GM12878 (cell line): Measurements from ENCODE around the gene C1QL2. TPM values are rescaled to one million over a fixed set of nuclear protein-coding genes. Genes with fewer than 3 reads are reported as not detected.

Source experiments
- ATAC-seq: fragments of 200-7000 bp; cut with Tn5 transposase; 3 replicates; pipeline ENCODE4 v1.9.1; 2020; ENCODE audit warnings: mild to moderate bottlenecking, moderate library complexity
- BruUV-seq: library from RNA; stranded (reverse); fragments of 400-500 nt; replicated peaks from 2 replicates; lab custom pipeline; 2021; lab: Mats Ljungman, UMichigan
- CTCF ChIA-PET: fragments of 300-600 bp; sonication (Branson Sonifier 250); formaldehyde crosslinking; extraction: SDS; loops from one replicate; lab custom pipeline; 2021; ENCODE audit warnings: inconsistent platforms; lab: Yijun Ruan, JAX
- POLR2A ChIA-PET: fragments of 350-600 bp; formaldehyde crosslinking; extraction: SDS; loops from one replicate; lab custom pipeline; 2021; ENCODE audit warnings: inconsistent platforms; lab: Charles Lee
- RAD21 ChIA-PET: fragments of 300-600 bp; sonication (Branson Sonifier 250); formaldehyde crosslinking; loops from one replicate; lab custom pipeline; 2023; ENCODE audit warnings: antibody characterized with exemption; ENCODE audit not compliant: unreplicated experiment; lab: Charles Lee
- SMC1A ChIA-PET: fragments of 300-600 bp; sonication (Branson Sonifier 250); formaldehyde crosslinking; loops from one replicate; lab custom pipeline; 2023; ENCODE audit not compliant: unreplicated experiment, uncharacterized antibody; lab: Charles Lee
- DNase-seq: peaks from one replicate; pipeline ENCODE4 v3.0.0-alpha.2; 2011; ENCODE audit warnings: low read depth, low spot score
- FAIRE-seq: peaks from 3 replicates; lab custom pipeline; 2011; peaks lifted over from hg19 to GRCh38; lab: Jason Lieb, UNC
- H2AFZ ChIP-seq: 2 replicates; pipeline ENCODE4 v1.6.0; 2011; ENCODE audit warnings: low read depth, low read length, control low read depth; ENCODE audit not compliant: control insufficient read depth
- H3K27ac ChIP-seq: 2 replicates; pipeline ENCODE4 v1.5.1; 2011; ENCODE audit warnings: control low read depth; ENCODE audit not compliant: control insufficient read depth, insufficient read depth
- H3K27me3 ChIP-seq, 2 experiments: replicated peaks in 1 of 2; 2 replicates each; pipeline versions ENCODE4 v1.6.0 to v1.6.1; 2011; ENCODE audit warnings: low read length in 1 of 2; ENCODE audit not compliant: control insufficient read depth in 2 of 2, insufficient read depth in 2 of 2
- H3K36me3 ChIP-seq, 2 experiments: 2 replicates each; pipeline ENCODE4 v1.5.1; 2011; ENCODE audit warnings: low read length in 1 of 2; ENCODE audit not compliant: control insufficient read depth in 2 of 2, insufficient read depth in 2 of 2
- H3K4me1 ChIP-seq: 2 replicates; pipeline ENCODE4 v1.6.1; 2011; ENCODE audit warnings: mild to moderate bottlenecking, low read length, moderate library complexity, mixed read lengths; ENCODE audit not compliant: control insufficient read depth, insufficient read depth
- H3K4me2 ChIP-seq: 2 replicates; pipeline ENCODE4 v1.6.0; 2011; ENCODE audit warnings: control low read depth; ENCODE audit not compliant: control insufficient read depth, insufficient read depth
- H3K4me3 ChIP-seq: fragments of 200-600 bp; sonication (generic); 2 replicates; pipeline ENCODE4 v1.5.1; 2016
- H3K79me2 ChIP-seq: 2 replicates; pipeline ENCODE4 v1.6.0; 2011; ENCODE audit warnings: low read length; ENCODE audit not compliant: control insufficient read depth, insufficient read depth
- H3K9ac ChIP-seq: 2 replicates; pipeline ENCODE4 v1.8.0; 2011; ENCODE audit warnings: low read length, control low read depth, mixed read lengths; ENCODE audit not compliant: control insufficient read depth, insufficient read depth
- H3K9me3 ChIP-seq: replicated peaks from 3 replicates; pipeline ENCODE4 v1.5.1; 2011; ENCODE audit warnings: mild to moderate bottlenecking, low read length; ENCODE audit not compliant: control insufficient read depth, insufficient read depth
- H4K20me1 ChIP-seq: 2 replicates; pipeline ENCODE4 v1.6.0; 2011; ENCODE audit not compliant: control insufficient read depth, insufficient read depth
- ATF2 ChIP-seq: IDR thresholded peaks from 2 replicates; pipeline ENCODE4 v1.6.1; 2012; ENCODE audit warnings: low read length, inconsistent platforms
- BACH1 ChIP-seq: fragments of 450-650 bp; IDR thresholded peaks from 2 replicates; pipeline ENCODE4 v1.6.1; 2017; ENCODE audit warnings: mild to moderate bottlenecking, borderline replicate concordance
- BMI1 ChIP-seq: fragments of 450-650 bp; IDR thresholded peaks from 2 replicates; pipeline ENCODE4 v1.6.1; 2016; ENCODE audit warnings: mild to moderate bottlenecking, moderate library complexity, borderline replicate concordance
- CBX3 ChIP-seq: fragments of 200-600 bp; sonication (generic); IDR thresholded peaks from 2 replicates; pipeline ENCODE4 v1.6.1; 2016; ENCODE audit warnings: low read depth, borderline replicate concordance
- CEBPB ChIP-seq, 2 experiments: fragments of 150-350 bp in 1 of 2; IDR thresholded peaks; 2 replicates each; pipeline ENCODE4 v1.6.1; 2012 to 2014; ENCODE audit warnings: low read depth in 2 of 2, low read length in 2 of 2, borderline replicate concordance in 1 of 2, inconsistent platforms in 1 of 2
- E2F4 ChIP-seq: IDR thresholded peaks from 2 replicates; pipeline ENCODE4 v1.6.1; 2012; ENCODE audit warnings: low read depth, low read length, improper control_type of control experiment
- ELK1 ChIP-seq: IDR thresholded peaks from 2 replicates; pipeline ENCODE4 v1.6.1; 2012; ENCODE audit warnings: low read depth, low read length, improper control_type of control experiment
- FOS ChIP-seq: IDR thresholded peaks from 3 replicates; pipeline ENCODE4 v1.6.1; 2011; ENCODE audit warnings: borderline replicate concordance; ENCODE audit not compliant: insufficient read length; ENCODE audit errors: extremely low read depth
- MTA3 ChIP-seq: IDR thresholded peaks from 2 replicates; pipeline ENCODE4 v1.6.1; 2012; ENCODE audit warnings: low read length, inconsistent platforms, borderline replicate concordance
- MYB ChIP-seq: fragments of 150-350 bp; IDR thresholded peaks from 2 replicates; pipeline ENCODE4 v1.6.1; 2014; ENCODE audit warnings: mild to moderate bottlenecking, low read depth, low read length, borderline replicate concordance
- NR2C2 ChIP-seq: IDR thresholded peaks from 2 replicates; pipeline ENCODE4 v1.6.1; 2011; ENCODE audit warnings: borderline replicate concordance, low read depth; ENCODE audit not compliant: control insufficient read depth, insufficient read length
- PBX3 ChIP-seq: IDR thresholded peaks from 2 replicates; pipeline ENCODE4 v1.6.1; 2011; ENCODE audit warnings: mild to moderate bottlenecking, low read depth, low read length, moderate library complexity; ENCODE audit not compliant: insufficient replicate concordance
- POLR2AphosphoS5 ChIP-seq: IDR thresholded peaks from 2 replicates; pipeline ENCODE4 v1.6.1; 2011; ENCODE audit warnings: mild to moderate bottlenecking, low read length, inconsistent platforms
- SMC3 ChIP-seq: IDR thresholded peaks from 2 replicates; pipeline ENCODE4 v1.6.1; 2011; ENCODE audit warnings: low read length, improper control_type of control experiment, borderline replicate concordance
- TAF1 ChIP-seq: IDR thresholded peaks from 2 replicates; pipeline ENCODE4 v1.6.1; 2011; ENCODE audit warnings: mild to moderate bottlenecking, low read depth, low read length, borderline replicate concordance
- USF1 ChIP-seq: IDR thresholded peaks from 2 replicates; pipeline ENCODE4 v1.6.1; 2011; ENCODE audit warnings: borderline replicate concordance, low read depth, mild to moderate bottlenecking, moderate library complexity, mixed read lengths, low read length; ENCODE audit not compliant: insufficient read depth; ENCODE audit errors: extremely low read length
- ZZZ3 ChIP-seq: IDR thresholded peaks from 2 replicates; pipeline ENCODE4 v1.6.1; 2011; ENCODE audit warnings: low read depth; ENCODE audit not compliant: control insufficient read depth, insufficient read length
- in situ Hi-C: fragments of 300-500 bp; cut with MboI; formaldehyde crosslinking; loops from 9 replicates; pipeline ENCODE4 v1.14.3; 2018; ENCODE audit warnings: mixed read lengths
- intact Hi-C: fragments of 100-400 bp; cut with micrococcal nuclease; formaldehyde crosslinking; loops from one replicate; pipeline ENCODE4 v1.14.2; 2022; ENCODE audit not compliant: unreplicated experiment
- polyA plus RNA-seq, 11 experiments: library from polyadenylated mRNA; depleted of rRNA in 4 of 11; unstranded in 6 of 11; stranded (reverse) in 5 of 11; fragments of >200 nt; fragmentation: Nextera tagmentation in 4 of 11; fragmentation: Illumina TruSeq in 1 of 11; extraction: Ambion mirVana in 4 of 11; extraction: Trizol in 1 of 11; gene quantifications; 1 replicate in 1 of 11; 2 replicates in 10 of 11; pipeline versions ENCODE4 v1.2.1 to v1.2.3, GENCODE V29; 2011 to 2016; ENCODE audit warnings: inconsistent platforms in 2 of 11, missing spikeins in 2 of 11, low read depth in 1 of 11
- total RNA-seq, 4 experiments: library from RNA; depleted of rRNA in 3 of 4; stranded (reverse); fragments of >200 nt in 3 of 4; fragmentation: Illumina TruSeq in 1 of 4; extraction: Trizol in 1 of 4; gene quantifications; 2 replicates each; pipeline versions ENCODE4 v1.2.1 to v1.2.3, GENCODE V29; 2013 to 2021

Gene C1QL2
- total and polyA plus RNA-seq, 10 of the 15 experiments (the other 5 are each of a cell fraction or from before 2014, with no cell fraction given): not detected

DNA sequence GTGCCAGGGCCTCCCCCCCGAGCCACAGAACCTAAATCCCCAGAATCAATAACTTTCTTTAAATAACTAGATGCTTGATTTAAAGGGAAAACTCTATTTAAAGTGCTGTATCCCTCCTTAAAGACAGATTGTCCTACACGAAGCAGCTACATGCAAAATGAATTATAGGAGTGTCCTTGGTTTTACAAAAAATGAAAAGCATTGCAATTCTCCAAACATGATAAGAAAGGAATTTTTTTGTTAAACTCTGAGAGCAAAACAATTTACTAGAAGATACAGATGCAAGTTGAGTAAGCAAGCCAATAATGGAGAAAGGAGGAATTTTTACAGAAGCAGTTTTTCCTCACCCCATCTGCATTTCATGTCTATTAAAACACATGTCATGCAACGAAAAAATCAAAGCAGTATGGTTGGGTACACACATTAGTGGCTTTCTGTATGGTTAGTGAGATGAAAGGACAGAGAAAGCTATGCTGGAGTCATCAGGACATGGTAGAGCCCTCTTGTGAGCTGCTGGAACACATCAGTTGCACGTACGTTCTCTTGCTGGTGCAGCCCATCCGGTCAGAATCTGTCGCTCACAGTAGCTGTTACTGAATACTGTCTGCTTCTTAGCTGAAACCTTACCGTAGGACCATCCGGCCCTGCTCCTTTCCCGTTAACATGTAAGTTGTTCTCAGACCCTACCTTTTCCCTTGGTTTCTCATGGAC, 39.1 kb upstream of the C1QL2 start (continued):
- TF ChIP-seq FOS: no peak
- no peak for TF ChIP-seq CBX3
- TF ChIP-seq TAF1: no peak
- no peak for TF ChIP-seq PBX3
- no peak for TF ChIP-seq BACH1
- TF ChIP-seq E2F4: no peak
- TF ChIP-seq ELK1: no peak
- TF ChIP-seq CEBPB (IDR thresholded peaks at IDR 0.05; ENCODE audit: borderline replicate concordance in 1 of 2, low read depth in 2 of 2, low read length in 2 of 2): no peak
- TF ChIP-seq MTA3: no peak

DNA sequence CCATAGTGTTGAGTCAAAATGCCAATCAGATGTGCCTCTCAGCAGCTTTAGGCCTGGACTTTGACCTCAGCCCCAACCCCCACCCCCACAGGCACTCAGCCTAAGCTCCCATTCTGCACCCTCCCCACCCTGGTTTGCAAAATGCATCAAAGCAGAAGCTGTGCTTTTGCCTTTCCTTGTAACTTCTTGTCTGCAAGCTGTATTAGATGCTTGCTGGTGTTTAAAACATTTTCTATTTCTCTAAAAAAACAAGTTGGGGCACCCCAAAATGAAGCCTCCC, 38.5 kb upstream of the C1QL2 start:
- TF ChIP-seq BACH1 (no peak), ATF2 (no peak), MYB (no peak), ZZZ3 (no peak), USF1 (no peak), NR2C2 (no peak), BMI1 (no peak), CEBPB (IDR thresholded peaks at IDR 0.05; ENCODE audit: borderline replicate concordance in 1 of 2, low read depth in 2 of 2, low read length in 2 of 2) (no peak), SMC3 (no peak), POLR2AphosphoS5 (no peak)
- no peak for ATAC-seq
- intact Hi-C loops: no loop called here
- ChIA-PET POLR2A (no interaction called here), CTCF (no interaction called here), RAD21 (interaction anchor here (1.1 kb wide), 1 partner anchor 22 kb away, joined by 3 read pairs; no protein-coding TSS in a partner anchor), SMC1A (no interaction called here)
- no peaks in the 10 kb centered on the region for H3K36me3 ChIP-seq
- H3K27ac ChIP-seq: no peak overlapping the region
- H3K4me3 ChIP-seq: no peak overlapping the region
- no peak overlapping the region for H2AFZ ChIP-seq
- no peaks in the 10 kb centered on the region for H3K79me2 ChIP-seq
- no peak for FAIRE-seq
- no peaks in the 10 kb centered on the region for H4K20me1 ChIP-seq
- no peaks in the 10 kb centered on the region for H3K9me3 ChIP-seq
- H3K9ac ChIP-seq: no peak overlapping the region
- in situ Hi-C loops: no loop called here
- DNase-seq: no peak
- peaks cover 0 to 4% of the 10 kb centered on the region in 2 experiments; a peak in 2 of 4 replicates for H3K27me3 ChIP-seq
- H3K4me1 ChIP-seq: no peaks in the 10 kb centered on the region
- no peak overlapping the region for H3K4me2 ChIP-seq
- BruUV-seq: no TSS peak
